ENCODE data around the gene NOX3.

- TF ChIP-seq EZH2phosphoT487 (IDR thresholded peaks at IDR 0.05; ENCODE audit: low read depth, severe bottlenecking, unreplicated experiment) (no peak), CTCF (IDR thresholded peaks at IDR 0.05; ENCODE audit: poor library complexity) (no peak)
Observed at GRCh38 chr6:155441112-155441465, 14.6 kb downstream of the NOX3 start.
